Loucy (cell line): ENCODE measurements around the gene ZMYND8.

Experiments
- EZH2phosphoT487 ChIP-seq: fragments of 200-600 bp; IDR thresholded peaks from 2 replicates; pipeline ENCODE4 v1.6.1; 2018; ENCODE audit warnings: antibody characterized with exemption, mild to moderate bottlenecking, moderate library complexity, borderline replicate concordance
- TF ChIP-seq, protein P1 (sequence below): fragments of 200-600 bp; sonication (generic); conservative IDR thresholded peaks from 2 replicates; pipeline ENCODE4 v1.5.1; 2014; ENCODE audit warnings: mild to moderate bottlenecking, antibody characterized with exemption, low read length

DNA sequence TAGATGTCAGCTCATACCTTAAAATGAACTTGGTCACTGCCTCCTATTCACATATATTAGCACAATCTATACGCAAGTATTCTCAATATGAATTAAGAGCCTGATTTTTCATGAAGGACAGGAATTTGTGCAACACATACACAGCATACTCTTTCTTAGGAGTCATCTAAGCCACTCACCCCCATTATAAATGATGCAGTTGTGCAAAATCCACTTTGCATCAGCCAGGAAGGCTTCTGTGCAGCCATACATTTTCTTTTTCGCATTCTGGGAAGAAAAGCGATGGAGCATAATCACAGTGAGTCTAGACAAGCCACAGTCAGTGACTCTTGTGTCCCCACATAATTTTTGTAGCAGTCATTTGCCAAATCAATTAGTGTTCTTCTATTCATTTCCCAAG is 66.5 kb downstream of the ZMYND8 start:
- TF ChIP-seq EZH2phosphoT487, result no peak
- TF ChIP-seq, protein P1, sequence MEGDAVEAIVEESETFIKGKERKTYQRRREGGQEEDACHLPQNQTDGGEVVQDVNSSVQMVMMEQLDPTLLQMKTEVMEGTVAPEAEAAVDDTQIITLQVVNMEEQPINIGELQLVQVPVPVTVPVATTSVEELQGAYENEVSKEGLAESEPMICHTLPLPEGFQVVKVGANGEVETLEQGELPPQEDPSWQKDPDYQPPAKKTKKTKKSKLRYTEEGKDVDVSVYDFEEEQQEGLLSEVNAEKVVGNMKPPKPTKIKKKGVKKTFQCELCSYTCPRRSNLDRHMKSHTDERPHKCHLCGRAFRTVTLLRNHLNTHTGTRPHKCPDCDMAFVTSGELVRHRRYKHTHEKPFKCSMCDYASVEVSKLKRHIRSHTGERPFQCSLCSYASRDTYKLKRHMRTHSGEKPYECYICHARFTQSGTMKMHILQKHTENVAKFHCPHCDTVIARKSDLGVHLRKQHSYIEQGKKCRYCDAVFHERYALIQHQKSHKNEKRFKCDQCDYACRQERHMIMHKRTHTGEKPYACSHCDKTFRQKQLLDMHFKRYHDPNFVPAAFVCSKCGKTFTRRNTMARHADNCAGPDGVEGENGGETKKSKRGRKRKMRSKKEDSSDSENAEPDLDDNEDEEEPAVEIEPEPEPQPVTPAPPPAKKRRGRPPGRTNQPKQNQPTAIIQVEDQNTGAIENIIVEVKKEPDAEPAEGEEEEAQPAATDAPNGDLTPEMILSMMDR, result no peak
